Activated CD8-positive, alpha-beta T cell treated with anti-CD3 and anti-CD28 coated beads, Interleukin-2, amount 10 ng/mL, durations not matched to agents 7 days and 5 days (primary cell): ENCODE results near the gene CDX2. TPM values are rescaled to one million over a fixed set of nuclear protein-coding genes. Genes with fewer than 3 reads are reported as not detected.
"Not testable (repeated sequence)": the region's sequence is repeated elsewhere in the genome, so short reads cannot be mapped to it uniquely, and the experiment has no call there.

ENCODE experiments used
- ATAC-seq: fragments of 150-1000 bp; cut with Tn5 transposase; one replicate; pipeline ENCODE4 v1.10.0; 2021; ENCODE audit warnings: moderate library complexity
- CTCF ChIA-PET: fragments of 350-600 bp; sonication (Branson Sonifier 250); formaldehyde crosslinking; loops from one replicate; lab custom pipeline; 2021; ENCODE audit warnings: antibody characterized with exemption; lab: Charles Lee
- POLR2A ChIA-PET: fragments of 350-600 bp; sonication (Branson Sonifier 250); formaldehyde crosslinking; loops from one replicate; lab custom pipeline; 2021; ENCODE audit warnings: antibody characterized with exemption; lab: Charles Lee
- DNase-seq: peaks from one replicate; pipeline ENCODE4 v3.0.0-alpha.2; 2020
- H3K27ac Mint-ChIP-seq: one replicate; pipeline ENCODE4 v1.8.0; 2021; ENCODE audit warnings: mild to moderate bottlenecking, mixed read lengths
- H3K27me3 Mint-ChIP-seq: one replicate; pipeline ENCODE4 v1.8.0; 2021; ENCODE audit warnings: low read depth, mixed read lengths
- H3K36me3 Mint-ChIP-seq: one replicate; pipeline ENCODE4 v1.8.0; 2021; ENCODE audit warnings: low read depth, mixed read lengths
- H3K4me1 Mint-ChIP-seq: one replicate; pipeline ENCODE4 v1.8.0; 2021; ENCODE audit warnings: low read depth, mixed read lengths
- H3K4me3 Mint-ChIP-seq: one replicate; pipeline ENCODE4 v1.8.0; 2021; ENCODE audit warnings: mild to moderate bottlenecking, mixed read lengths
- H3K9me3 Mint-ChIP-seq: one replicate; pipeline ENCODE4 v1.8.0; 2022; ENCODE audit warnings: mixed read lengths; ENCODE audit not compliant: insufficient read depth
- total RNA-seq, 2 experiments: library from RNA; stranded (reverse); gene quantifications; one replicate each; pipeline ENCODE4 v1.2.3, GENCODE V29; 2021

Gene CDX2
- total RNA-seq, 2 experiments from 2014 or later: not detected

DNA sequence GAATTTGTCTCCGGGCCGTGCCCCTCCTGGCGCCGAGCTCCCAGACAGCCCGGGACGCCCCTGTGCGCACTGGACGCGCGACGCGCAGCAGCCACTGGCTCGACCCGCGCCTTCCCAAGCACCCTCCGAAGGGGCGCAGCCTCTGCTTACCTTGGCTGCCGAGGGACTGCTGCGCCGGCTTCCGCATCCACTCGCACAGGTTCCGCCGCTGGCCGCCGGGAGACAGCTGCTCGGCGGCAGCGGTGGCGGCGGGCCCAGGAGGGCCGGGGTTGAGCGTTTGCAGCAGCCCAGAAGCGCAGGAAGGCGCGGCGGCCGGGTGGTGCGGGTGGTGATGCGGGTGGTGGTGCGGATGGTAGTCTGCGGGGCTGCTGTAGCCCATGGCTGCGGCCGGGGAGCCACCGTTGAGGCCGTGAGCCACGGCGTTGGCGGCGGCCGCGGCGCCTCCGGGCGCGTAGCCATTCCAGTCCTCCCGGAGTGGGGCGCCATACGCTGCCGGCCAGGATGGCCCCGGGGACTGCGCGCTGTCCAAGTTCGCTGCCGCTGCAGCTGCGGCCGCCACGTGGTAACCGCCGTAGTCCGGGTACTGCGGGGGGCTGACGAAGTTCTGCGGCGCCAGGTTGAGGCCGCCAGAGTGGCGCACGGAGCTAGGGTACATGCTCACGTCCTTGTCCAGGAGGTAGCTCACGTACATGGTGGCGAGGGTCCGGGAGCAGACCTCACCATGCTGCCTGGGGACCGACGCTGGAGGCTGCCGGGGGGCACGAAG, 616 bp downstream of the CDX2 start:
- Mint-ChIP-seq H3K27me3 (peaks cover 77% of the 10 kb centered on the region), H3K9me3 (no peaks in the 10 kb centered on the region), H3K4me3 (no peak overlapping the region), H3K27ac (no peak overlapping the region), H3K4me1 (peaks cover 2% of the 10 kb centered on the region), H3K36me3 (peaks cover 2% of the 10 kb centered on the region)
- ChIA-PET POLR2A (no interaction called here), CTCF (no interaction called here)
- DNase-seq (no peak), ATAC-seq (no peak)

DNA sequence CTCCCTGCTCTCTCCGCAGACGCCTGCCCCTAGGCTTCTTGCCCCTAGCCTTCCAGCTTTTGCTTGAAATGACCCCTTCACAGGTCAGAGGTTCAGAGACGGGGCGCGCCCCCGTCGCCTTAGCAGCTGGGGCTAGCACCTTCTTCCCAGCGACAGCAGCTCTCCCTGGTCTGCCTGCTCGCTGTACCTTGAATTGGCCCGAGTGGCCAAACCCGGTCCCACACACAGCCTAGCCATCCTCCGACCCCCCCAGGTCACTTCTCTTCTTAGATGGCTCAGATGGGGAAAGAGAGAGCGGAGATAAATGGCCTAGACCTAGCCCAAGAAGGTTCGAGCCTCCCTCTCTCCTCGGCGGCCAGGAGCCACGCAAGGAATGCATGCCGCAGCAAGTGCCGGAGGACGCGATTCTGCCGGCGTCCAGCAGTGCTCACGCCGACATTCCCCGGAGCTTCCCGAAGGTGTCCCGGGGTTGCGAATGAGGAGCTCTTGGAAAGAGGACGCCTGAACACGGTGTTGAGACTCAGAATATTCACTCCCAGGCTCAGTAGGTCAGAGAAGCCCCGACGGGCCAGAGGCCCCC, 1.3 kb downstream of the CDX2 start:
- DNase-seq (no peak), ATAC-seq (no peak)
- POLR2A ChIA-PET: no interaction called here
- CTCF ChIA-PET: interaction anchor here (0.9 kb wide), 1 partner anchor 606 kb away, joined by 3 read pairs; no protein-coding TSS in a partner anchor
- peaks cover 75% of the 10 kb centered on the region for H3K27me3 Mint-ChIP-seq
- H3K4me3 Mint-ChIP-seq: peak overlapping the region; percentile 36
- peaks cover 2% of the 10 kb centered on the region for H3K36me3 Mint-ChIP-seq
- H3K4me1 Mint-ChIP-seq: peaks cover 2% of the 10 kb centered on the region
- peak overlapping the region; percentile 46 for H3K27ac Mint-ChIP-seq
- no peaks in the 10 kb centered on the region for H3K9me3 Mint-ChIP-seq

DNA sequence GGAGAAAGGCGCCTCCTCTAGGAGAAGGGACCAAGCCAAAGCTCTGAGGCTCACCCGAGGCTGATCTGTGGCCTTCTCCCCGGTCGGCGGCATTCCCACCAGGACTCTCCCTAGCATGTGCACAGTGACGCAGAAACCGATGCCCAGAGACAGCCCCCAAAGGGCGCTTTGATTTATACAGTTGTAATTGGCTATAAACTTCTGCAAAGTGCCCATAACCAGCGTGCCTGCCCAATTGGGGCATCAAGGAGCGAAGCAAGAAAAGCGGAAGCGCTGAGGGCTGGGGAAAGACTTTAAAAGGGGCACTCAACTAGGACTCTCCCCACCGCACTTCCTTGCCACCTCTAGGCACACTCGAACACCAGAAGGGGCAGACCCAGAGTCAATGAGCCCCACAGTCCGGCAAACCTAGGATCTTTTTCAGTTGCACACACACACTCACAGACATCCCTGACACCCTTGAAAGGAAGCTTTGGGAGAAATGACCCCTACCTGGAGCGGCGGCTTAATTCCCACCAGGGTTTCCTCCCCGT, 1.8 kb downstream of the CDX2 start:
- Mint-ChIP-seq H3K9me3 (no peaks in the 10 kb centered on the region), H3K27me3 (peaks cover 79% of the 10 kb centered on the region)

DNA sequence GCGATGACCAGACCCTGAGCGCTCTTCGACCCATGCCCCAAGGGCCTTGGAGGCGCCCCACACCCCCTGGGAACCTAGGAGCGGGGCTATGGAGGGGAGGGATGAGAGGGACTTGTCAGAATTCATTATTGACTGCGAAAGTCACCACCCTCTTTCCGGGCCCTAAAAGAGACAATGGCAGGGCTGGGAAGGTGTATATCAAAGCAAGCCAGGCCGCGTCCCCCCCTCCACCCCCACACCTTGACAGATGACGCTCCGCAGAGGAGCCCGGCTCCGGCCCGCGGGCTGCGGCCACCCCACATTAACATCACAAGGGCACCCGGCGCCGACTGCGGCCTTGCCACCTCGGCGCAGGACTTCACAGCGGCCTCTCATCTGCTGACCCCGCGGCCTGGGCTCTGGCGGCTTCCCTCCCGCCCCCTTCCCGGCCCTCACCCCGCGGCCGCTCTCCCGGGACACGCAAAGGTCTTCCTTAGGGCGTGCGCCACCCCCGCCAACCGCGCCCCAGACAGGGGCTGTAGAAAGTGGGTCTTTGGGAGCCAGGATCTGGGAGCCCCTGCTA, 2.4 kb downstream of the CDX2 start:
- DNase-seq (no peak), ATAC-seq (no peak)
- H3K36me3 Mint-ChIP-seq: peaks cover 2% of the 10 kb centered on the region
- peaks cover 2% of the 10 kb centered on the region for H3K4me1 Mint-ChIP-seq
- ChIA-PET CTCF (no interaction called here), POLR2A (no interaction called here)
- no peak overlapping the region for H3K4me3 Mint-ChIP-seq
- H3K27ac Mint-ChIP-seq: no peak overlapping the region
- H3K27me3 Mint-ChIP-seq: peaks cover 84% of the 10 kb centered on the region
- H3K9me3 Mint-ChIP-seq: no peaks in the 10 kb centered on the region

More for the DNA sequence above, 1.8 kb downstream of the CDX2 start:
- ChIA-PET POLR2A (no interaction called here), CTCF (interaction anchor here (0.9 kb wide), 1 partner anchor 605 kb away, joined by 3 read pairs; no protein-coding TSS in a partner anchor)
- Mint-ChIP-seq H3K4me1 (peaks cover 2% of the 10 kb centered on the region), H3K36me3 (peaks cover 2% of the 10 kb centered on the region), H3K4me3 (peak overlapping the region; percentile 8), H3K27ac (peak overlapping the region; percentile 46)
- no peak for ATAC-seq
- DNase-seq: no peak

DNA sequence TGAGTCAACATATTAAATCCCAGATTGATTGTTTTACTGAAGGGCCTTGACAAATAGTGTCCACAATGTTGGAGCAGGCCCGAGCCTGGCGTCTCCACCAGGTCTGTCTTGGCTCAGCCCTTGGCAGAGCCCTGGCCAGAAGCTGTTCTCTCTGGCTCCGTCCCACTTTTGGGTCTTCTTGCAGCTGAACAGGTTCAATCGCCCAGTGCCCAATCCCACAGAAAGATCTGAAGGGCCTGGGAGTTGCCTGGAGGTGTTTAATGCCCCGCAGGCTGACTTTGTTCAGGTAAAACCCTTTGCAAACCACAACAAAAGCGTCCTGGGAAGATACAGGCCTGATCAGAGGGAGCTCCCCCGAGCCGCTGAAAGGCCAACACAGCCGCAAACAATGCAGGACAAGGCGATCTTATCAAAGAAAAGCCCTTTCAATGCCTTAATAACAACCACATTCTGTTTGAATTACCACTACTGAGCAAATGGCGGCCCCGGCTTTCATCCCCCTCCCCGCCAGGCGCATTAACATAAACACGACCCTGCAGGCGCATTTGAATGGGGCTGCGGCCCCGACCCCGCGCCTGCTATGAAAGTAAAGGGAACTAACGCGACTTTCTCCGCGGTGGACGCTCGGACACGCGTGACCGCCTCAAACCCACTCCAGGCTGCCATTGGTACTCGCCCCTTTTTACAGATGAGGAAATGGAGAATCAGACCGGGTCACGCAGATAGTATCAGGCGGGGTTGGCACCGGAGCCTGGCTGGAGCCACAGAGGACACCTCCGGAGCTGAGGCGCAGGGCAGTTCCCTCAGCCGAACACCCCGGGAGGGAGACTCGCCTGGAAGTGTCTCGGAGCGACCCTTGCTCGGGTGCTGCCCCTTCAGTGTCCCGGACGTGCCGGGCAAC, 3.1 kb downstream of the CDX2 start:
- no peak overlapping the region for H3K4me3 Mint-ChIP-seq
- POLR2A ChIA-PET: no interaction called here

DNA sequence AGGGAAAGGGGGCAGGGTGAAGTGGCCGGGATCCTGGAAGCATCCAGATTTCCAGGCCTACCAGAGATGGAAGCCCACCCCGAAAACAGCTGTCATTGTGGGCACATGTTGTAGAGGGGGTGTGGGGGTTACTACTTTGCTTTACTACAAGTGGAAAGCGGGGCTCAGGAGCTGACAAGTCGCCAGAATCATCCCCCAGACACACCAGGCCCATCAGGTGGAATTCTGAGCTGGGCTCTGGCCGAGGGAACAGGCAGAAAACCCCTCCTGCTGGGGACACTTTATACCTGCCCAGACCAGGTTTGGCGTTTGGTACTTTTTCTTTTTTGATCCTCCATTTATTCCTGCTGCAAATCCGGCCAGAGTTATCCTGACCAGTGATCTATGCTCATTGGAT, 3.8 kb downstream of the CDX2 start:
- no peak for ATAC-seq
- Mint-ChIP-seq H3K9me3 (no peaks in the 10 kb centered on the region), H3K36me3 (peaks cover 2% of the 10 kb centered on the region), H3K27me3 (peaks cover 77% of the 10 kb centered on the region), H3K4me1 (peaks cover 9% of the 10 kb centered on the region), H3K27ac (no peak overlapping the region), H3K4me3 (no peak overlapping the region)
- DNase-seq: no peak
- POLR2A ChIA-PET: no interaction called here
- CTCF ChIA-PET: interaction anchor here (2.4 kb wide), 1 partner anchor 12 kb away, joined by 8 read pairs; no protein-coding TSS in a partner anchor

More for the DNA sequence above, 3.1 kb downstream of the CDX2 start:
- CTCF ChIA-PET: interaction anchor here (2.4 kb wide), 1 partner anchor 12 kb away, joined by 8 read pairs; no protein-coding TSS in a partner anchor
- H3K9me3 Mint-ChIP-seq: no peaks in the 10 kb centered on the region
- peaks cover 81% of the 10 kb centered on the region for H3K27me3 Mint-ChIP-seq
- no peak for DNase-seq
- H3K36me3 Mint-ChIP-seq: peaks cover 2% of the 10 kb centered on the region
- ATAC-seq: no peak
- H3K4me1 Mint-ChIP-seq: peaks cover 6% of the 10 kb centered on the region
- H3K27ac Mint-ChIP-seq: no peak overlapping the region

DNA sequence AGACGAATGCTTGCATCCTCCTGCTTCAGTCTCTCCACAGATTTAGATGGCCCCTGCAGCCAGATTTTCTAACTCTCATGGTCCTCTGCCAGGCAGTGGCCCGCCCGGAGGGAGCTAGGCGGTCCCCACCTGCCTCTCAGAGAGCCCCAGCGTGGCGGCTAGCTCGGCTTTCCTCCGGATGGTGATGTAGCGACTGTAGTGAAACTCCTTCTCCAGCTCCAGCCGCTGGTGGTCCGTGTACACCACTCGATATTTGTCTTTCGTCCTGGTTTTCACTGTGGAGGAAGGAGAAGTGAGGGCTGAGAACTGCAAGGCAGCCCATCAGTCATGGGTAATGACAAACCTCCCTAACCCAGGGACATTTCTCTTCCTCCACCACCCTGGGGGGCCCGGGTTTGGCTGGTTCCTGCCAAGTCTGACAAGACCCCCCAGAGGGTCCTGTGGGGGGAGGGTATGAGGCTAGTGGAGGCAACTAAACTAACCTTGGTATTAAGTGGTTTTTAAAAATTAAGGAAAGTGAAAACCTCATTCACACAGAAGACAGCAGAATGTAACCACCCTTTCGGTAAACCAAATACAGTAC, 4.3 kb downstream of the CDX2 start:
- Mint-ChIP-seq H3K27ac (no peak overlapping the region), H3K36me3 (peaks cover 2% of the 10 kb centered on the region), H3K27me3 (peaks cover 77% of the 10 kb centered on the region), H3K4me1 (peaks cover 13% of the 10 kb centered on the region), H3K4me3 (no peak overlapping the region), H3K9me3 (no peaks in the 10 kb centered on the region)
- POLR2A ChIA-PET: no interaction called here
- CTCF ChIA-PET: interaction anchor here (2.4 kb wide), 1 partner anchor 11 kb away, joined by 8 read pairs; no protein-coding TSS in a partner anchor
- ATAC-seq: no peak
- DNase-seq: no peak

DNA sequence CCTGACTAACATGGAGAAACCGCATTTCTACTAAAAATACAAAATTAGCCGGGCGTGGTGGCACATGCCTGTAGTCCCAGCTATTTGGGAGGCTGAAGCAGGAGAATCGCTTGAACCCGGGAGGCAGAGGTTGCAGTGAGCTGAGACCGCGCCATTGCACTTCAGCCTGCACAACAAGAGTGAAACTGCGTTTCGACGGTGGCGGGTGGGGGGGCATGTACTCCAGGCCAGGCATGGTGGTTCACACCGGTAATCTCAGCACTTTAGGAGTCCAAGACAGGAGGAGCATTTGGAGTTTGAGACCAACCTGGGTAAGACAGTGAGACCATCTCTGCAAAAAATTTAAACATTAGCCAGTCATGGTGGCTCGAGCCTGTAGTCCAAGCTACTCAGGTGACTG, 4.9 kb downstream of the CDX2 start:
- DNase-seq, ATAC-seq, H3K4me3 Mint-ChIP-seq, POLR2A ChIA-PET, H3K36me3 Mint-ChIP-seq, H3K9me3 Mint-ChIP-seq, H3K27ac Mint-ChIP-seq: not testable (repeated sequence)
- Mint-ChIP-seq H3K4me1 (peaks cover 16% of the 10 kb centered on the region), H3K27me3 (peaks cover 75% of the 10 kb centered on the region)
- CTCF ChIA-PET: interaction anchor here (2.4 kb wide), 1 partner anchor 10 kb away, joined by 8 read pairs; no protein-coding TSS in a partner anchor

DNA sequence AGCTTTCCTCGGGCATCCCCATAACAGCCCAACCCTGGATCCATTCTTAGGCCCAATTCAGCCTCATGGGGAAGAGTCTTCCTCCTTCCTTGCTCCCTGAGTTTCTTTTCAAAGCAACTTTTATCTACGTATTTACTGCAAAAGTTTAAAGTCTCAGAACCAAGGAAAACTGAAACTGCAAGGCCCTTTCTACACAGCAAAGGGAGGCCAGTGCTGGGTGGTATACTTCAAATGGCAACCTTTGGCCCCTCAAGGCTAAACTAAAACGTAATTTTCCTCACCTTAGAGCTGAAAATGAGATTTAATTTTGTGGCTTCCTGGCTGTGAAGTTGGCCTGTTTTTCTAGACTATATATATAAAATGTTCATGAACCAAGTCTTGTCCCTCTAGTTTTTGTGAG, 5.6 kb downstream of the CDX2 start:
- CTCF ChIA-PET: no interaction called here
- POLR2A ChIA-PET: no interaction called here
- Mint-ChIP-seq H3K4me1 (peaks cover 16% of the 10 kb centered on the region), H3K27me3 (peaks cover 76% of the 10 kb centered on the region), H3K36me3 (no peaks in the 10 kb centered on the region), H3K27ac (no peak overlapping the region), H3K9me3 (no peaks in the 10 kb centered on the region), H3K4me3 (no peak overlapping the region)
- ATAC-seq: no peak
- no peak for DNase-seq

DNA sequence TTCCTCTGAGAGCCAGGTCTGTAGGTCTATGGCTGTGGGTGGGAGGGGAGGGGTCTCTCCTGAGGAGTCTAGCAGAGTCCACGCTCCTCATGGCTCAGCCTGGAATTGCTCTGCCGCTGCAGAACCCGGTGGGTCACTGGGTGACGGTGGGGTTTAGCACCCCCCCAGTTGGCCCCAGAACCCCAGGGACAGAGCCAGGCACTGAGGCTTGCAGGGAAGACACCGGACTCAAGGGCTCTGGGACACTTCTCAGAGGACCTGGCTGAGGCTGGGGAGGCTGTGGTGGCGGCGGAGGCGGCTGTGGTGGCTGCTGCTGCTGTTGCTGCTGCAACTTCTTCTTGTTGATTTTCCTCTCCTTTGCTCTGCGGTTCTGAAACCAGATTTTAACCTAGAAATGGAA, 6.1 kb downstream of the CDX2 start:
- H3K36me3 Mint-ChIP-seq: no peaks in the 10 kb centered on the region
- no peak overlapping the region for H3K27ac Mint-ChIP-seq
- H3K4me1 Mint-ChIP-seq: peaks cover 15% of the 10 kb centered on the region
- peaks cover 75% of the 10 kb centered on the region for H3K27me3 Mint-ChIP-seq
- ATAC-seq (no peak), DNase-seq (no peak)
- no peaks in the 10 kb centered on the region for H3K9me3 Mint-ChIP-seq
- no peak overlapping the region for H3K4me3 Mint-ChIP-seq
- ChIA-PET POLR2A (no interaction called here), CTCF (interaction anchor here (1.5 kb wide), 1 partner anchor 9 kb away, joined by 9 read pairs; no protein-coding TSS in a partner anchor)
